HFF-Myc (cell line): Measurements from ENCODE around the gene AKR1C2.
"Not testable (repeated sequence)": the region's sequence is repeated elsewhere in the genome, so short reads cannot be mapped to it uniquely, and the experiment has no call there.

Experiments used
- DNase-seq: peaks from one replicate; pipeline ENCODE4 v3.0.0-alpha.2; 2011; ENCODE audit warnings: low read depth; ENCODE audit errors: extremely low read depth
- H3K4me3 ChIP-seq: replicated peaks from 2 replicates; pipeline ENCODE4 v1.5.1; 2011; ENCODE audit warnings: low read depth, mild to moderate bottlenecking, control low read depth, low read length
- TF ChIP-seq, protein P1 (sequence below): IDR thresholded peaks from 2 replicates; pipeline ENCODE4 v1.5.1; 2012; ENCODE audit warnings: mild to moderate bottlenecking, low read depth, low read length, control low read depth; ENCODE audit errors: missing control alignments

Gene AKR1C2

GRCh38 chr10:5002013-5002727, 1.5 kb downstream of the AKR1C2 start:
- no peak for DNase-seq
- no peak overlapping the region for H3K4me3 ChIP-seq
- TF ChIP-seq, protein P1, sequence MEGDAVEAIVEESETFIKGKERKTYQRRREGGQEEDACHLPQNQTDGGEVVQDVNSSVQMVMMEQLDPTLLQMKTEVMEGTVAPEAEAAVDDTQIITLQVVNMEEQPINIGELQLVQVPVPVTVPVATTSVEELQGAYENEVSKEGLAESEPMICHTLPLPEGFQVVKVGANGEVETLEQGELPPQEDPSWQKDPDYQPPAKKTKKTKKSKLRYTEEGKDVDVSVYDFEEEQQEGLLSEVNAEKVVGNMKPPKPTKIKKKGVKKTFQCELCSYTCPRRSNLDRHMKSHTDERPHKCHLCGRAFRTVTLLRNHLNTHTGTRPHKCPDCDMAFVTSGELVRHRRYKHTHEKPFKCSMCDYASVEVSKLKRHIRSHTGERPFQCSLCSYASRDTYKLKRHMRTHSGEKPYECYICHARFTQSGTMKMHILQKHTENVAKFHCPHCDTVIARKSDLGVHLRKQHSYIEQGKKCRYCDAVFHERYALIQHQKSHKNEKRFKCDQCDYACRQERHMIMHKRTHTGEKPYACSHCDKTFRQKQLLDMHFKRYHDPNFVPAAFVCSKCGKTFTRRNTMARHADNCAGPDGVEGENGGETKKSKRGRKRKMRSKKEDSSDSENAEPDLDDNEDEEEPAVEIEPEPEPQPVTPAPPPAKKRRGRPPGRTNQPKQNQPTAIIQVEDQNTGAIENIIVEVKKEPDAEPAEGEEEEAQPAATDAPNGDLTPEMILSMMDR = no peak

DNA sequence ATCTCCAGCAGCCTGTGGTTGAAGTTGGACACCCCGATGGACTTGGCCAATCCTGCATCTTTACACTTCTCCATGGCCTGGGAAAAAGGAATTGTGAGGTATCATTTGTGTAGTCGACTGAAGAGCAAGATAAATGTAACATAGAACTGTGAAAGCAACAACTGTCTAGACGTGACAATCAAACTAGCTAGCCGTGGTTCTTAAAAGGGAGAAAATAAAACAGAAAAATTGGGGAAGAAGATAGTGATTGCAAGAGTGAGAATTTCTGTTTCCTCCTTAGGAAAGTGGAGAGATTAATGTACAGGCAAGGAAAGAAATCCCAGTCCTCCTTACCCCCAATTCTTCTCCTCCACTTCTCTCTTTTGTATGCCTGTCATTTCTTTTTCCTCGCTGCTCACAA, 5.0 kb downstream of the AKR1C2 start:
- H3K4me3 ChIP-seq = no peak overlapping the region
- TF ChIP-seq, protein P1 = no peak
- DNase-seq = no peak

DNA sequence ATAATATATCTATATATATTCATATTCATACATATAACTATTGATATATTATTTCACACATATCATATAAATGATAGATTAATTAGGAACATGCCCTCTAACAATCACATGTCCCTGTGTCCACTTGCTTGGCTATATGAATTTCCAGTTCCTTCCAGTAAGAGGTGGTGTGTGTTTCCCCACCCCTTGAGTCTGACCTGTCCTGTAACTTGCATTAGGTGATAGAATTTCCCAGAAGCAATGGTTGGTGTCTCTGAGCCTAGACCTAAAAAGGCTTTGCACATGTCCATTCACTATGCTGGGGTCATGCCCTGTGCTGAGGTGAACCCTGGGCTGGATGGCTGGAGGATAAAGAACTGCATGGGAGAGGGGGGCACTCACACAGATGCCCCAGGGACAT, 9.4 kb downstream of the AKR1C2 start:
- not testable (repeated sequence) for H3K4me3 ChIP-seq, DNase-seq

DNA sequence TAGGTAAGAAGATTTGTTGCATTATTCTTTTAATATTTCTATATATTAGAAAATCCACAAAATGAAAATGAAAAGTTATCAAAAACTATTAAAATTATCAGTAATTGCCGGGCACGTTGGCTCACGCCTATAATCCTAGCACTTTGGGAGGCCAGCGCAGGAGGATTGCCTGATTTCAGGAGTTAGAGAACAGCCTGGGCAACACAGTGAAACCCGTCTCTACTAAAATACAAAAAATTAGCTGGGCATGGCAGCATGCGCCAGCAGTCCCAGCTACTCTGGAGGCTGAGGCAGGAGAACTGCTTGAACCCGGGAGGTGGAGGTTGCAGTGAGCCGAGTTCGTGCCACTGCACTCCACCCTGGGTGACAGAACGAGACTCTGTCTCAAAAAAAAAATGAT, 11.1 kb downstream of the AKR1C2 start:
- not testable (repeated sequence) for H3K4me3 ChIP-seq

DNA sequence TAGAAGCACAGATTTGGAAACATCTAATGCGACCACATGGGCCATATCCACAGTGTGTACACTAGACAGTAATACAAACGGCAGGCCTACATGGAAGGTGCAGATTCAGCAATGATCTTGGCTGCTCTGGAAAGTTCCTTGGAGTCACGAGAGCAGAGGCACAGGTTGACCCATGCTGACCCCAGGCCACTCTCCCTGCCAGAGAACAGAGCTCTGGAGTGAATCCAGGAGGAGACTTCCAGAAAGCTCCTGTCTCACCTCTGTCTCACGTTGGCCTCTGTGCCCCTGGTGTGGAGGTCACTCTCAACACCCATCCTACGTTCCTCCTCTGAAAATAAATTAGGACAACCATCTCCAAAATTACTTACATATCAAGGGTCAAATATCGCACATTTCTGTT, 12.2 kb downstream of the AKR1C2 start:
- DNase-seq, H3K4me3 ChIP-seq: not testable (repeated sequence)

More for the DNA sequence above, 11.1 kb downstream of the AKR1C2 start:
- DNase-seq = not testable (repeated sequence)

DNA sequence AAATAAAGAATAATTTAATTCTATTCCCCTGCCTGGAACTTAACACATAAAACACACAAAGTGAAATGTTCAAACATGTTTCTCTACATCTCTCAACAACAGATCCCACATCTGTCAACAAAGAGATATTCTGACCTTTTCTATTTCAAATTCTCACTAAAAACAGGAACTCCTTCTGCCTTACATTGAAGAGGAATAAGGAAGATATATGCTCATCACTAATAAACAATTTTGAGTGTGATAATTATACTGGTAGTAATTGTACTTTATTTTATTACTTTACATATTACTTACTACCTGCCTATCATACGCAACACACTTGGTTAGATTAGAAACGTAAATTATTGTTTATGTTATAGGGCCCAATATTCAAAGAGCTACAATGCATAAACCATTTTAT, 13.4 kb downstream of the AKR1C2 start:
- H3K4me3 ChIP-seq = no peak overlapping the region
- TF ChIP-seq, protein P1 = no peak
- DNase-seq = no peak

GRCh38 chr10:4988000-4988641, 15.5 kb downstream of the AKR1C2 start:
- not testable (repeated sequence) for DNase-seq, H3K4me3 ChIP-seq

GRCh38 chr10:4984971-4985594, 18.6 kb downstream of the AKR1C2 start:
- TF ChIP-seq, protein P1 = no peak
- DNase-seq = no peak
- H3K4me3 ChIP-seq = no peak overlapping the region

- no peak for DNase-seq
- no peak overlapping the region for H3K4me3 ChIP-seq
- TF ChIP-seq, protein P1 = no peak
Measured at GRCh38 chr10:4984223-4984622, 19.4 kb downstream of the AKR1C2 start.
